ENCODE results near the gene STK33. TPM values are rescaled to one million over a fixed set of nuclear protein-coding genes. Genes with fewer than 3 reads are reported as not detected.

Gene STK33
- total RNA-seq (10 to 100 TPM; 21.6 to 40.2 (median 28.0) TPM), polyA plus RNA-seq (14.1 TPM)
- long read RNA-seq, donor 1, partial matches to known transcripts = 6 of 37 reads
- long read RNA-seq, donor 1, other reads (novel, unspliced or antisense) = 31 of 37 reads
- long read RNA-seq, donor 2, partial matches to known transcripts = 0 of 11 reads
- long read RNA-seq, donor 2, other reads (novel, unspliced or antisense) = 11 of 11 reads
- long read RNA-seq, donor 3, partial matches to known transcripts = 5 of 54 reads
- long read RNA-seq, donor 3, other reads (novel, unspliced or antisense) = 47 of 54 reads
- long read RNA-seq, donor 4, full-length matches to known transcripts = 2 of 27 reads
- long read RNA-seq, donor 4, partial matches to known transcripts = 1 of 27 reads
- long read RNA-seq, donor 4, other reads (novel, unspliced or antisense) = 24 of 27 reads

GRCh38 chr11:8593935-8594909, at the start of gene STK33:
STK33 (minus strand) TSS chr11:8594228; CDS start chr11:8474905, 119,323 bp downstream.
- intact Hi-C loops (cut with DNase I) = no loop called here
- H3K27ac ChIP-seq (ENCODE audit: low read length) = peak within 1 kb of the TSS; percentile 56
- WGBS = 5% methylated on average over 55 of the region's 55 CpGs

GRCh38 chr11:8642196-8642841, 48.3 kb upstream of the STK33 start:
- no peak for ATAC-seq
- no peaks in the 10 kb centered on the region for H3K9me3 ChIP-seq (ENCODE audit: control insufficient read depth, low read length)
- no peaks in the 10 kb centered on the region for H3K27me3 ChIP-seq (ENCODE audit: control insufficient read depth, insufficient read depth)
- no peak overlapping the region for H3K27ac ChIP-seq (ENCODE audit: low read length)
- H3K4me3 ChIP-seq (ENCODE audit: low read length) = no peak overlapping the region
- intact Hi-C loops (cut with DNase I) = no loop called here
- WGBS = 62% methylated on average over 5 of the region's 5 CpGs
- DNase-seq = no peak
- no peaks in the 10 kb centered on the region for H3K4me1 ChIP-seq (ENCODE audit: control insufficient read depth, insufficient read depth, low read length)

More at GRCh38 chr11:8593935-8594909, at the start of gene STK33:
- H3K4me3 ChIP-seq (ENCODE audit: low read length) = peak within 1 kb of the TSS; percentile 70
- DNase-seq (peak; percentile 44 to 83 (median 76)), ATAC-seq (peak; percentile 91)
- no peaks in the 10 kb centered on the region for H3K4me1 ChIP-seq (ENCODE audit: control insufficient read depth, insufficient read depth, low read length)
- no peaks in the 10 kb centered on the region for H3K9me3 ChIP-seq (ENCODE audit: control insufficient read depth, low read length)
- no peaks in the 10 kb centered on the region for H3K27me3 ChIP-seq (ENCODE audit: control insufficient read depth, insufficient read depth)

GRCh38 chr11:8641332-8641731, 47.3 kb upstream of the STK33 start:
- intact Hi-C loops (cut with DNase I) = no loop called here
- ATAC-seq = no peak
- WGBS = 97% methylated on average over 2 of the region's 2 CpGs
- Histone ChIP-seq H3K9me3 (ENCODE audit: control insufficient read depth, low read length) (no peaks in the 10 kb centered on the region), H3K4me3 (ENCODE audit: low read length) (no peak overlapping the region), H3K27ac (ENCODE audit: low read length) (no peak overlapping the region), H3K4me1 (ENCODE audit: control insufficient read depth, insufficient read depth, low read length) (no peaks in the 10 kb centered on the region), H3K27me3 (ENCODE audit: control insufficient read depth, insufficient read depth) (no peaks in the 10 kb centered on the region)
- no peak for DNase-seq

DNA sequence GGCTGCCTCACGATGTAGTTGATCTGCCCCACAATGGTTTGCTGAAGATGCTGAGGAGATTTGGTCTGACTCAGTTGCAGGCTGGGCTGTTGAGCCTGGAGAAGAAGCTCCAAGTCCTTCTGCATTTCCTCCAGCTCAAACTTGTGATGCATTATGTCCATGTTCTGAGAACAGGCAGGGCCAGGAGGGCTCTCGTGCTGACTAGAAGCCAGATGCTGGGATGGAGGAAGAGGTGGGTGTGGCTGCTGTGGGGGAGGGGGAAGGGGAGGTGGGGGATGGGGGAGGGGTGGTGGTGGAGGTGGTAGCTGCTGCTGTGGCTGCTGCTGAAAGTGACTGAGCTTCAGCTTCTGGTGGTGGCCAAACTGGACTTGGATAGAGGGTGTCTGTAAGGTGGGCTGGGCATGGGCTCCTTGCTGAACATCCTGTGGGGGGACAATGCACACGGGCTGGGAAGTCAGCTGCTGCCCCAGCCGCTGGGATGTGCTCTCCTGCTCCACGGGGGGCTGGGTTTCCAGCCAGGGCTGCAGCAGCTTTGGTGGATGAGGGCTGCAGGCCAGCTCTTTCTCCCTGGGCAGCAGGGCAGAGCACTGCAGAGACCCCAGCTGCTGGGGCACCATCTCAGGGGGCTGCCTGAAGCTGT, 46.4 kb upstream of the STK33 start:
- Histone ChIP-seq H3K27me3 (ENCODE audit: control insufficient read depth, insufficient read depth) (no peaks in the 10 kb centered on the region), H3K27ac (ENCODE audit: low read length) (no peak overlapping the region), H3K4me3 (ENCODE audit: low read length) (no peak overlapping the region), H3K4me1 (ENCODE audit: control insufficient read depth, insufficient read depth, low read length) (no peaks in the 10 kb centered on the region), H3K9me3 (ENCODE audit: control insufficient read depth, low read length) (no peaks in the 10 kb centered on the region)
- no peak for ATAC-seq
- intact Hi-C loops (cut with DNase I) = no loop called here
- 52% methylated on average over 5 of the region's 5 CpGs for WGBS
- DNase-seq = peak in 1 of 3 donors; percentile 17

DNA sequence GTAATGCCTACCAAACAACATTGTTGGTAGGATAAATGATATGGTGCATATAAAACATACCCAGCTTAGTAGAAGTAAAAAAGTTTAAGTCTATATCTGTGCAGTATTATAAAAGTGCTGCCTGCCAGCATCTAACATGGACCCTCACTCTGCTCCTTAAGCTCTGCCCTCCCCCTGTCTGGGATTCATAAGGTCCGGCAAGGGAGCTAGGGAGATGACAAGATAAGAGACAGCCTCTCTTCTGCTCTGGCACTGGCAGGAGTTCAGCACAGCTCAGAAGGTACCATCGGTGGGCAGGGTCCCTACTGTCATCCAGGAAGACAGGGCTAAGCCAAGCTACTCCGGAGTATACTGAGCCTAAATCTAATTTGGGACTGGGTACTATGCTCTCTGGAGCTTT, 45.6 kb upstream of the STK33 start:
- intact Hi-C loops (cut with DNase I) = no loop called here
- 86% methylated on average over 3 of the region's 3 CpGs for WGBS
- no peak overlapping the region for H3K4me3 ChIP-seq (ENCODE audit: low read length)
- no peaks in the 10 kb centered on the region for H3K27me3 ChIP-seq (ENCODE audit: control insufficient read depth, insufficient read depth)
- no peaks in the 10 kb centered on the region for H3K9me3 ChIP-seq (ENCODE audit: control insufficient read depth, low read length)
- H3K4me1 ChIP-seq (ENCODE audit: control insufficient read depth, insufficient read depth, low read length) = no peaks in the 10 kb centered on the region
- no peak overlapping the region for H3K27ac ChIP-seq (ENCODE audit: low read length)
- ATAC-seq (no peak), DNase-seq (no peak)

GRCh38 chr11:8638300-8638699, 44.3 kb upstream of the STK33 start:
- Histone ChIP-seq H3K9me3 (ENCODE audit: control insufficient read depth, low read length) (no peaks in the 10 kb centered on the region), H3K4me1 (ENCODE audit: control insufficient read depth, insufficient read depth, low read length) (no peaks in the 10 kb centered on the region), H3K27ac (ENCODE audit: low read length) (no peak overlapping the region), H3K27me3 (ENCODE audit: control insufficient read depth, insufficient read depth) (no peaks in the 10 kb centered on the region), H3K4me3 (ENCODE audit: low read length) (no peak overlapping the region)
- no peak for DNase-seq
- intact Hi-C loops (cut with DNase I) = no loop called here
- WGBS = 92% methylated on average over 5 of the region's 5 CpGs
- no peak for ATAC-seq

GRCh38 chr11:8636127-8636526, 42.1 kb upstream of the STK33 start:
- H3K4me3 ChIP-seq (ENCODE audit: low read length) = no peak overlapping the region
- DNase-seq (no peak), ATAC-seq (no peak)
- H3K27ac ChIP-seq (ENCODE audit: low read length) = no peak overlapping the region
- WGBS = 96% methylated on average over 2 of the region's 2 CpGs
- intact Hi-C loops (cut with DNase I) = no loop called here
- H3K9me3 ChIP-seq (ENCODE audit: control insufficient read depth, low read length) = no peaks in the 10 kb centered on the region
- no peaks in the 10 kb centered on the region for H3K27me3 ChIP-seq (ENCODE audit: control insufficient read depth, insufficient read depth)
- H3K4me1 ChIP-seq (ENCODE audit: control insufficient read depth, insufficient read depth, low read length) = no peaks in the 10 kb centered on the region

GRCh38 chr11:8634498-8634897, 40.5 kb upstream of the STK33 start:
- Histone ChIP-seq H3K4me3 (ENCODE audit: low read length) (no peak overlapping the region), H3K27ac (ENCODE audit: low read length) (no peak overlapping the region), H3K27me3 (ENCODE audit: control insufficient read depth, insufficient read depth) (no peaks in the 10 kb centered on the region), H3K4me1 (ENCODE audit: control insufficient read depth, insufficient read depth, low read length) (no peaks in the 10 kb centered on the region), H3K9me3 (ENCODE audit: control insufficient read depth, low read length) (no peaks in the 10 kb centered on the region)
- DNase-seq = no peak
- no peak for ATAC-seq
- 95% methylated on average over 6 of the region's 6 CpGs for WGBS
- intact Hi-C loops (cut with DNase I) = no loop called here

DNA sequence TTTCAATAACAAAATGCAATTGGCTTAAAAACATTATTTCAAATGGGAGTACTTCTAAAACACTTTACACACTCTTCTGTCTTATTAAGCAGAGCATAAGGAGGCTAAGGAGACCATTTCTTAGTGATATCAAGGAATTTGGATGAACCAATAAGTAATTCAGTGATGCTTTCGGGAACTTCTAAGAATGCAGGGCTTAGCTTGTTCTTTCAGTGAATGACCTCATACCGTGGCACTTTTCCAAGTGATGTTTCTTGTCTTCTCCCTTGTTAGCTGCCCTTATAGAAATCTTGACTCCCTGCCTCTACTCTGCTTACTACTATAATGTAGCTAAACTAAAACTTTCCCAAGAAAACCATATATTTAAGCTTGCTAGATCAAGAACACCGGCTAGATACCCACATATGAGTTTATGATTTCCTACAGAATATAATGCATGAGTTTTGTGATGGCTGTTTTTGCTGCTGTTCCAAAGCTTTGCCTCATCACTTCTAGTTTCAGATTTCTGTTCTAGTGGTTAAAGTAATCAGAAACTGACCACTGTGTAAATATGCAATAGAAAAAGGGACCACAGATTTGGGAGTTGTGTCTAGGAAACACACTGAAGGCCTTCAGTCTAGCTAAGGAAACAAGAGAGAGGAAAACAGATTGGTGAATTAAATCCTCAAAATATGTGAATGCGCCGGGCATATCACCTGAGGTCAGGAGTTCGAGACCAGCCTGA, 37.5 kb upstream of the STK33 start:
- intact Hi-C loops (cut with DNase I) = no loop called here
- H3K4me3 ChIP-seq (ENCODE audit: low read length) = no peak overlapping the region

GRCh38 chr11:8624698-8625097, 30.7 kb upstream of the STK33 start:
- 54% methylated on average over 2 of the region's 2 CpGs for WGBS
- peak; percentile 45 to 77 for ATAC-seq
- H3K27ac ChIP-seq (ENCODE audit: low read length) = no peak overlapping the region
- H3K9me3 ChIP-seq (ENCODE audit: control insufficient read depth, low read length) = no peaks in the 10 kb centered on the region
- H3K27me3 ChIP-seq (ENCODE audit: control insufficient read depth, insufficient read depth) = no peaks in the 10 kb centered on the region
- intact Hi-C loops (cut with DNase I) = no loop called here
- no peak overlapping the region for H3K4me3 ChIP-seq (ENCODE audit: low read length)
- peaks cover 4% of the 10 kb centered on the region for H3K4me1 ChIP-seq (ENCODE audit: control insufficient read depth, insufficient read depth, low read length)
- peak in 1 of 3 donors; percentile 59 for DNase-seq

More for the DNA sequence above, 37.5 kb upstream of the STK33 start:
- no peaks in the 10 kb centered on the region for H3K27me3 ChIP-seq (ENCODE audit: control insufficient read depth, insufficient read depth)
- no peak for ATAC-seq
- H3K27ac ChIP-seq (ENCODE audit: low read length) = no peak overlapping the region
- 78% methylated on average over 6 of the region's 6 CpGs for WGBS
- no peaks in the 10 kb centered on the region for H3K9me3 ChIP-seq (ENCODE audit: control insufficient read depth, low read length)
- no peaks in the 10 kb centered on the region for H3K4me1 ChIP-seq (ENCODE audit: control insufficient read depth, insufficient read depth, low read length)
- DNase-seq = no peak

Data from right cardiac atrium (tissue), 5 donors.